Peyer's patch (tissue), 4 donors: Measurements from ENCODE around the gene TSPYL6.

ENCODE experiments used
- CTCF ChIP-seq, 6 experiments: fragments of 450-650 bp in 4 of 6; fragments of 200-600 bp in 2 of 6; sonication (generic) in 1 of 6; IDR thresholded peaks; one replicate each; pipeline ENCODE4 v1.5.1; 2017 to 2019; ENCODE audit warnings: antibody characterized with exemption in 6 of 6, mild to moderate bottlenecking in 3 of 6, moderate library complexity in 1 of 6
- POLR2A ChIP-seq, 2 donors: fragments of 450-650 bp; IDR thresholded peaks; one replicate each; pipeline ENCODE4 v1.5.1; 2017; ENCODE audit warnings: antibody characterized with exemption in 2 of 2, mild to moderate bottlenecking in 2 of 2, moderate library complexity in 2 of 2

DNA sequence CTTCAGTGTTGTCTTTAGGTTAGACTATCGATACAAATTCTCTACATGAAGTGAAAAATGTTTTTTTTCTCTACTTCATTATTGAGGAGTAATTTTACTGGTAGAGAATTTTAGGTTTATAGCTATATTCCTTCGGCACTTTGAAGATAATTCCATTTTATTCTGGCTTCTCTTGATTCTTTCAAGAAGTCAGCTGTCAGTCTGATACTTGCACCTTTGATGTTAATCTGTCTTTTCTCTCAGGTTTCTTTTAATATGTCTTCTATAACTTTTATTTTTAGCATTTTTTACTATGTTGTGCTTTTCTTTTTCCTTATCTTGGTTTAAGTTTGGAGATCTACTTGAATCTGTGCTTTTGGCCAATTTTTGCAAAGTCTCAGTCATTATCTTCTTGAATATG is 18.6 kb downstream of the TSPYL6 start:
- TF ChIP-seq POLR2A (IDR thresholded peaks at IDR 0.05) (no peak), CTCF (IDR thresholded peaks at IDR 0.05) (no peak)
